ENCODE measurements around the gene PKNOX1.
"Not testable (repeated sequence)": the region's sequence is repeated elsewhere in the genome, so short reads cannot be mapped to it uniquely, and the experiment has no call there.

The PKNOX1 gene, protein sequence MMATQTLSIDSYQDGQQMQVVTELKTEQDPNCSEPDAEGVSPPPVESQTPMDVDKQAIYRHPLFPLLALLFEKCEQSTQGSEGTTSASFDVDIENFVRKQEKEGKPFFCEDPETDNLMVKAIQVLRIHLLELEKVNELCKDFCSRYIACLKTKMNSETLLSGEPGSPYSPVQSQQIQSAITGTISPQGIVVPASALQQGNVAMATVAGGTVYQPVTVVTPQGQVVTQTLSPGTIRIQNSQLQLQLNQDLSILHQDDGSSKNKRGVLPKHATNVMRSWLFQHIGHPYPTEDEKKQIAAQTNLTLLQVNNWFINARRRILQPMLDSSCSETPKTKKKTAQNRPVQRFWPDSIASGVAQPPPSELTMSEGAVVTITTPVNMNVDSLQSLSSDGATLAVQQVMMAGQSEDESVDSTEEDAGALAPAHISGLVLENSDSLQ

GRCh38 chr21:42973991-42974831 is at the start of gene PKNOX1:
PKNOX1 (plus strand) TSS chr21:42974562; CDS start chr21:43004382, 29,820 bp downstream.
- DNase-seq (ENCODE audit: low read depth in 1 of 2, low spot score in 1 of 2) = peak; percentile 96 to 98

GRCh38 chr21:42925114-42925926 is 49.0 kb upstream of the PKNOX1 start, which contains the start of gene ERVH48-1:
ERVH48-1 (minus strand) TSS chr21:42925630; CDS start chr21:42919006, 6,624 bp downstream.
- DNase-seq (ENCODE audit: low read depth in 1 of 2, low spot score in 1 of 2) = no peak

DNA sequence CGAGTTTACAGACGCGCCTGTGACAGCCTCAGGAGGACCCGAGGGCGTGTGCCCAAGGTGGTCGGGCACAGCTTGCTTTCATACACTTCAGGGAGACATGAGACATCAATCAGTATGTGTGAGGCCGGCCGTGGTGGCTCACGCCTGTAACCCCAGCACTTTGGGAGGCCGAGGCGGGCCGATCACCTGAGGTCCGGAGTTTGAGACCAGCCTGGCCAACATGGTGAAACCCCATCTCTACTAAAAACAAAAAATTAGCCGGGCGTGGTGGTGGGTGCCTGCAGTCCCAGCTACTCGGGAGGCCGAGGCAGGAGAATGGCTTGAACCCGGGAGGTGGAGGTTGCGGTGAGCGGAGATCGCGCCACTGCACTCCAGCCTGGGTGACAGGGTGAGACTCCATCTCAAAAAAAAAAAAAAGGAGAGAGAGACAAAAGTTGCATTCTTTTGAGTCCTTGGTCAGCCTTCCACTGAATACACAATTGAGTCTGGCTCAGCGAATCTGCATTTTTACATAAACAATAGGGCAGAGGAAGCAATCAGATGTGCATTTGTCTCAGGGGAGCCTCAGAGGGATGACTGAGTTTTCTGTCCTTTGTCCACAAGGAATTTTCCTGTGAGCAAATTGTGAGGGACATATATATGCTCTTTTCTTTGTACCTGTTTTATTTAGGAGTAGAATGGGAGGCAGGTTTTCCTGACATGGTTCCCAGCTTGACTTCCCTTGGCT is 46.7 kb upstream of the PKNOX1 start:
- DNase-seq (ENCODE audit: low read depth in 1 of 2, low spot score in 1 of 2) = not testable (repeated sequence)

- no peak for DNase-seq (ENCODE audit: low read depth in 1 of 2, low spot score in 1 of 2)
These were observed 44.4 kb upstream of the PKNOX1 start for GRCh38 chr21:42929969-42930368.

DNA sequence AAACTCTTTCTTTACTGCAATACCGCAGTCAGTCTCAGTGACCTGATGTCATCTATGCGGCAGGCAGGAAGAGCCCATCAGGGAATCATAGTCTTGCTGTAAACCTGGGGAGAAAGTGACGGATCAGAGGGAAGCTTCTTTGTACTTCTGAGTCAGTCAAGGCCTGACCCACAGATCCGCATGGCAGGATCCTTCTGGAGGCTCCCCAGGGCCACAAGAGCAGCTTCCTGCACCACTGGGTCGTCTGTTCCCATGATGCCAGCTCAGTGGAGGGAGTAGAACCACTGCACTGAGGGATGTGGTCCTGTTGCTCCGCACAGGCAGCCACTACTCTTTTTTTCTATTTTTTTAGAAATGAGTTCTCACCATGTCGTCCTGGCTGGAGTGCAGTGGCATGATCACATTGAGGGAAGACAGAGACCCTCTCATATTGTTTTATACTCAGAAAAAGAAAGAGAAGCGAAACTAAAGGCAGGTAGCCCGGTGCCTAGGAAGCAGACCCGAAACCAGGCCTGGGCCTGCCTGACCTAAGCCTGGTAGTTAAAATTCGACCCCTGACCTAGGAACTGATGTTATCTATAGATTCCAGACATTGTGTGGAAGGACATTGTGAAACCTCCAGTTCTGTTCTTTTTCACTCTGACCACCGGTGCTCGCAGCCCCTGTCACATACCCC is 42.7 kb upstream of the PKNOX1 start:
- no peak for DNase-seq (ENCODE audit: low read depth in 1 of 2, low spot score in 1 of 2)

GRCh38 chr21:42932378-42933136 is 41.8 kb upstream of the PKNOX1 start:
- DNase-seq (ENCODE audit: low read depth in 1 of 2, low spot score in 1 of 2) = not testable (repeated sequence)

GRCh38 chr21:42933137-42933970 is 41.0 kb upstream of the PKNOX1 start:
- DNase-seq (ENCODE audit: low read depth in 1 of 2, low spot score in 1 of 2) = not testable (repeated sequence)

DNA sequence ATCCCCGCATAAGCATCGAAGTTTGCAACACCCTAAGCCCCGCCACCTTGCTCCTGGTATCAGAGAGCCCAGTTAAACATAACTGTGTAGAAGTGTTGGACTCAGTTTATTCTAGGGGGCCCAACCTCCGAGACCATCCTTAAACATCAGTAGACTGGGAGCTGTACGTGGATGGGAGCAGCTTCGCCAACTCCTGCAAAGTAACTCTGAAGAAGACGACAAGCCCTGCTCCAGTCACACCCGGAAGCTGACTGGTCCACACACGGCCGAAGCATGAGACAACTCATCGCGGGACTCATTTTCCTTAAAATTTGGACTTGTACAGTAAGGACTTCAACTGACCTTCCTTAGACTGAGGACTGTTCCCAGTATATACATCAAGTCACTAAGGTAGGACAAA is 40.4 kb upstream of the PKNOX1 start:
- DNase-seq (ENCODE audit: low read depth in 1 of 2, low spot score in 1 of 2) = not testable (repeated sequence)

DNA sequence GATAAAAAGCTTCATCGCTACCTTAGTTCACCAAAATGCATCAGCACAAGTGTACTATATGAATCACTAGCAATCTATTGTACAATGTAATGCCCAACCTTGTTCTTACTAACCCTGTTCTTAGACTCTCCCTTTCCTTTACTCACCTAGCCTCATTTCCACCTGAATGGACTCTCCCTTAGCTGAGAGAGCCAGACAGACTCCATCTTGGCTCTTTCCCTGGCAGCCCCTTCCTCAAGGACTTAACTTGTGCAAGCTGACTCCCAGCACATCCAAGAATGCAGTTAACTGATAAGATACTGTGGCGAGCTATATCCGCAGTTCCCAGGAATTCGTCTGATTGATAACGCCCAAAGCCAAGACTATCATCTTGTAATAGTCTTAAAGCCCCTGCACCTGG is 38.0 kb upstream of the PKNOX1 start:
- not testable (repeated sequence) for DNase-seq (ENCODE audit: low read depth in 1 of 2, low spot score in 1 of 2)

DNA sequence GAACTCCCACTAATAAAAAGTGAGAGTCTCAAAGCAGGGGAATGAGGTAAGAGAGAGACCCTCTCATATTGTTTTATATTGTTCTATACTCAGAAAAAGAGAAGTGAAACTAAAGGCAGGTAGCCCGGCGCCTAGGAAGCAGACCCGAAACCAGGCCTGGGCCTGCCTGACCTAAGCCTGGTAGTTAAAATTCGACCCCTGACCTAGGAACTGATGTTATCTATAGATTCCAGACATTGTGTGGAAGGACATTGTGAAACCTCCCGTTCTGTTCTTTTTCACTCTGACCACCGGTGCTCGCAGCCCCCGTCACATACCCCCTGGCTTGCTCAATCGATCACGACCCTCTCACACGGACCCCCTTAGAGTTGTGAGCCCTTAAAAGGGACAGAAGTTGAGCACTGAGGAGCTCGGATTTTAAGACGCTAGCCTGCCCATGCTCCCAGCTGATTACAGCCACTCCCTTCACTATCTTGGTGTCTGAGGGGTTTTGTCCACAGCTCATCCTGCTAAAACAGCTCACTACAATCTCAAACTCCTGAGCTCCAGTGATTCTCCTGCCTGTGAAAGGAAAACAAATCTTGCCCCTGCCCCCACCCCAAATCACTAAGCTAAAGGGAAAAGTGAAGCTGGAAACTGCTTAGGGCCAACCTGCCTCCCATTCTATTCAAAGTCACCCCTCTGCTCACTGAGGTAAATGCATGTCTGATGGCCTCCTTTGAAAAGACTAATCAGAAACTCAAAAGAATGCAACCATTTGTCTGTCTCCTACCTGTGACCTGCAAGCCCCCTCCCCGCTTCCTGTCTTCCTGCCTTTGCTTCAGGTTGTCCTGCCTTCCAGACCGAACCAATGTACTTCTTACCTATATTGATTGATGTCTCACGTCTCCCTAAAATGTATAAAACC is 37.1 kb upstream of the PKNOX1 start:
- DNase-seq (ENCODE audit: low read depth in 1 of 2, low spot score in 1 of 2) = not testable (repeated sequence)

DNA sequence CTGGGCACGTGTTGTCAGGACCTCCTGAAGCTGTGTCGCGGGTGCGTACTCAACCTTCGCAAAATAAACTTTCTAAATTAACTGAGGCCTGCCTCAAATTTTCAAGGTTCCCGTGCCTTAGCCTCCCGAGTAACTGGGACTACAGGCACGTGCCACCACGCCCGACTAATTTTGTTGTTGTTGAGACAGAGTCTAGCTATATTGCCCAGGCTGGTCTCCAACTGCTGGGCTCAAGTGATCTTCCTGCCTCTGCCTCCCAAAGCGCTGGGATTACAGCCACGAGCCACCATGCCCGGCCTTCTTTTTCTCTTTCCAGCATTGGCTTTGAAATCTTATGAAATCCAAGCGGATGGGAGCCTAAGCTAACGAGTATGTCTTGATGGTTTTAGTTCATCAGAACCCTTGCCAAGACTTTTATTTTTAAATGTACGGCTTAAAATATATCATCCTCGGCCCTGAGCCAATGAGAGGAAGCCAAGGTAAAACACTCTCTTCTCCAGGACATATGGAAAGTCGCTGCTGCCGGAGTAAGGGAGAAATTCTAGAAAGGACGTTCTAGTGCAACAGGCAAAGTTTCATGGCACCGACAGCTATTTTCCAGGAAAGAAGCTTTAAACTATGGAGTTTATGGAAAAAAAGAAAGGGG is 36.3 kb upstream of the PKNOX1 start:
- DNase-seq (ENCODE audit: low read depth in 1 of 2, low spot score in 1 of 2) = no peak

DNA sequence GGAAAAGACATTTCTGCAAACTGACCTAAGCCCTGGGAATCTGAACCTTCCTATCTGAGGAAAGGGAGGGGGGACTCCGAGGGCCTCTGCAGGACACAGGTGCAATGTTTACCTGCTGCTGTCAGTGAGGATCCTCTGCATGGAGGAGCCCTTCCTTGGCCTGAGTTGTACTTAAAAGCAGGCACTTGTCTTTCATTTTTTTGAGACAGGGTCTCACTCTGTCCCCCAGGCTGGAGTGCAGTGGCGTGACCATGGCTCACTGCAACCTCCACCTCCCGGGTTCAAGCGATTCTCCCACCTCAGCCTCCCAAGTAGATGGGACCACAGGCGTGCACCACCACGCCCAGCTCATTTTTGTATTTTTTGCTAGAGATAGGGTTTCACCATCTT is 35.8 kb upstream of the PKNOX1 start:
- DNase-seq (ENCODE audit: low read depth in 1 of 2, low spot score in 1 of 2) = not testable (repeated sequence)

DNA sequence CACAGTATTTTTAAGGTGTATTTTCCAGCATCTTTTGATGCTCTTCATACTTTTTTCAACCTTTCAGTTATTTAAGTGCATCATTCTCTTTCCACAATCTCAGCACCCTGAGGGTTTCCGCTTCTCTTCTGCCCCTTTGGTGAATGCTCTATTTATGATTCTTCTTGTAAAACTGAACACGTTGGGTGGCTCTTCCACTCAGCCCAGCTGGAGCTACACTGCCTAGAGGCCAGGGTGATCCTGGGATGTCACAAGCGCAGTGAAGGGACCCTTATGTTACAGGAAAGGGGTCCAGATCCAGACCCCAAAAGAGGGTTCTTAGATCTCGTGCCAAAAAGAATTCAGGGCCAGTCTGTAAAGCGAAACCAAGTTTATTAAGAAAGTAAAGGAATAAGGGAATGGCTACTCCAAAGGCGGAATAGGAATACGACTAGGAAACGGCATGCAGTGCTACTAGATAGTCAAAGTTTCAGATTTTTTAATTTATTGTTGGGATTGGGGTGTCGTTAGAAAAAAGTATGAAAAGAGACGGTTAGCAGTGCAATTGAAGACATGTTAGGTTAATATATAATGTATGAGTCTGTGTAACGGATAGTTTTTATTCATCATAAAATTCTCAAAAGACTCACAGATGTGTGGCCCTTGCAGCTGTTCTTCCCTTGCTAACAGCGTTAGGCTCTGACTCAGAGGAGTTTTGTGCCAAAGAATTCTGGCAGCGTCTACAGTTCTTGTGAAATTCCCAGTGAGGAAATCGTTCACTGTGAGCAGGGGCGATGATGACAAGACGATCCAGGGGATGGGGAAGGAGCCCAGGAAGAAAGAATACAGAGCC is 34.6 kb upstream of the PKNOX1 start:
- DNase-seq (ENCODE audit: low read depth in 1 of 2, low spot score in 1 of 2) = no peak

DNA sequence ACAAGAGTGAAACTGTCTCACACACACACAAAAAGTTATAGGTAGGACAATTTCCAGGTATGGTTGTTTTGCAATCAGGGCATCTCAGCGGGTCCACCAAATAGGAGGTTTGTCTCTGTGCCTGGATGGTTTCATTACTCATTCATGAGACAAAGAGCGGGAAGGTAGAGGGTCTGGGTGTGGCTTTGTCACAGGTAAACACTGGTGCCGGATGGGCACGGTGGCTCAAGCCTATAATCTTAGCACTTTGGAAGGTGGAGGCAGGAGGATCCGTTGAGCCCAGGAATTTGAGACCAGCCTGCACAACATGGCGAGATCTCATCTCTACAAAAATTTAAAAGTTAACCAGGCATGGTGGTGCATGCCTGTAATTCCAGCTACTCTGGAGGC is 32.7 kb upstream of the PKNOX1 start:
- no peak for DNase-seq (ENCODE audit: low read depth in 1 of 2, low spot score in 1 of 2)

- DNase-seq (ENCODE audit: low read depth in 1 of 2, low spot score in 1 of 2) = no peak
These were observed 32.1 kb upstream of the PKNOX1 start for GRCh38 chr21:42942244-42942643.

All from activated CD4-positive, alpha-beta T cell treated with anti-CD3 and anti-CD28 coated beads, Interleukin-2, amount 50 U/mL, for 24 hours (primary cell).